T-helper 9 cell (primary cell): ENCODE data around the gene GARS1.
A peak's percentile ranks its signal among the peaks of the same experiment; 100 is the strongest.
"Not testable (repeated sequence)": the region's sequence is repeated elsewhere in the genome, so short reads cannot be mapped to it uniquely, and the experiment has no call there.

ENCODE experiments used
- DNase-seq: peaks from one replicate; pipeline ENCODE4 v3.0.0-alpha.2; 2020
- total RNA-seq, 2 donors: gene quantifications; one replicate each; lab custom pipeline; 2026; lab: John Stamatoyannopoulos, UW

GARS1 gene, protein sequence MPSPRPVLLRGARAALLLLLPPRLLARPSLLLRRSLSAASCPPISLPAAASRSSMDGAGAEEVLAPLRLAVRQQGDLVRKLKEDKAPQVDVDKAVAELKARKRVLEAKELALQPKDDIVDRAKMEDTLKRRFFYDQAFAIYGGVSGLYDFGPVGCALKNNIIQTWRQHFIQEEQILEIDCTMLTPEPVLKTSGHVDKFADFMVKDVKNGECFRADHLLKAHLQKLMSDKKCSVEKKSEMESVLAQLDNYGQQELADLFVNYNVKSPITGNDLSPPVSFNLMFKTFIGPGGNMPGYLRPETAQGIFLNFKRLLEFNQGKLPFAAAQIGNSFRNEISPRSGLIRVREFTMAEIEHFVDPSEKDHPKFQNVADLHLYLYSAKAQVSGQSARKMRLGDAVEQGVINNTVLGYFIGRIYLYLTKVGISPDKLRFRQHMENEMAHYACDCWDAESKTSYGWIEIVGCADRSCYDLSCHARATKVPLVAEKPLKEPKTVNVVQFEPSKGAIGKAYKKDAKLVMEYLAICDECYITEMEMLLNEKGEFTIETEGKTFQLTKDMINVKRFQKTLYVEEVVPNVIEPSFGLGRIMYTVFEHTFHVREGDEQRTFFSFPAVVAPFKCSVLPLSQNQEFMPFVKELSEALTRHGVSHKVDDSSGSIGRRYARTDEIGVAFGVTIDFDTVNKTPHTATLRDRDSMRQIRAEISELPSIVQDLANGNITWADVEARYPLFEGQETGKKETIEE
- total RNA-seq: 133 to 267 reads per million in 2 donors

DNA sequence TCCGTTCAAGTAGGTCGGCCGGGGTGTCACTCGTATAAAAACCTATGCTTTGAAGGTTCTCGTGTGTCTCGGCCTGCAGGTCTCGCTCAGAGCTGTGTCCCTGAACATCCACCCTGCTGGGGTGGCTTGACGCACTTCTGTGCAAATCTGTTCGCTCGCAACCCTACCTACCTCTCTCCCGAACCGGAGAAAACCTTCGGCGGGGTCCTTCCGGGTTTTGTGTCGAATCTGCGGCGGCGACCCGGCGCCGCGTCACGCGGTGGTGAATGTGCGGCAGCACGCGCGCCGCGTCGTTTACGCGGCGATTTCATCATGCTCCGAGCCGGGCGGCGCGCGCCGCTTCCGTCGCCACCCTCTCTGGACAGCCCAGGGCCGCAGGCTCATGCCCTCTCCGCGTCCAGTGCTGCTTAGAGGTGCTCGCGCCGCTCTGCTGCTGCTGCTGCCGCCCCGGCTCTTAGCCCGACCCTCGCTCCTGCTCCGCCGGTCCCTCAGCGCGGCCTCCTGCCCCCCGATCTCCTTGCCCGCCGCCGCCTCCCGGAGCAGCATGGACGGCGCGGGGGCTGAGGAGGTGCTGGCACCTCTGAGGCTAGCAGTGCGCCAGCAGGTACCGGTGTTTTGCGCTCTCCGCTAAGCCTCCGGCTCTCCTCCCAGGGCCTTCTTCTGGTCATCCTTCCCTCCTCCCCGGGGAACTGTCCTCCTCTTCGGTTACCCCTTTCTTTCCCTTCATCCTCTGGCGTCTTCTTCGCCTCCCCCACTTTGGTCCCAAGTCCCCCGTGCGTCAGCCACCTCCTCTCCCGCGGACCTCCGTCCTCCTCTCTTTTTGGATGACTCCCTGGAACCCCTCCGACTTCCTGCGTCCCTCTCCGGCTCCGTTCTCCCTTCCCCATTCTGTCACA, at the start of gene GARS1:
TSS of gene GARS1 (plus strand) at position 339 of the 896 bp plus-strand sequence. CDS start at position 383, 44 bp downstream.
- peak; percentile 84 for DNase-seq

DNA sequence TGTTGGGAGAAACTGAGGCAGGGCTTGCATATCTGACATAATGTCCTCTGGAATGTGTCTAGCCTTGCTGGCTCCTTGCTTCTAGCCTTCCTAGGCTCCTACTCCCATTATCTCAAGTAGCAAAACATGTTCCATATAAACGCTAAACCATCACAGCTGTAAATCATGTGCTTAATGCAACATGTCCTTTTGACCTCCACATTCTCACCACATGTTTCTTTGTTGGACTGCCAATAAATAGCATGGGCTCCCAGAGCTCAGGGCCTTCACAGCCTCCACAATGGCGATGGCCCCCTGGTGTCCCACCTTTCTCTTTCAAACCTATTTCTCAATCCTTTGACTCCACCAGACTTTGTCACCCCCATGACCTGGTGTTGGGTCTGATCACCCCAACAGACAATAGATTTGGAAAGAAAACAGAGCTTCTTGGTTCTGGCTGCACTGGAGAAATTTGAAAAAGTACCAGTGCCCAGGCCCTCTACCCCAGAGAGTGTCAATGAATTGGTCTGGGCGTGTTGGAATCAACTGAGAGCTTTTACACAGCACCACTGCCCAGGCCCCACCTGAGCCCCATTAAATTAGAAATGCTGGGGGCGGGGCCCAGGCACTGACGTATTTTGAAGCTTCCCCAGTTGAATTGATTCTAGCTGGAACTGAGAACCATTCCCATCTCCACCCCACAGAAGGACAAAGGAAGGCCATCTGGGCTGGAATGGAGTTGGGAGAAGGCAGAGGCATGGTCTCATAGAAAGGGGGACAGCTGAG, 48.7 kb upstream of the GARS1 start:
- DNase-seq: no peak

DNA sequence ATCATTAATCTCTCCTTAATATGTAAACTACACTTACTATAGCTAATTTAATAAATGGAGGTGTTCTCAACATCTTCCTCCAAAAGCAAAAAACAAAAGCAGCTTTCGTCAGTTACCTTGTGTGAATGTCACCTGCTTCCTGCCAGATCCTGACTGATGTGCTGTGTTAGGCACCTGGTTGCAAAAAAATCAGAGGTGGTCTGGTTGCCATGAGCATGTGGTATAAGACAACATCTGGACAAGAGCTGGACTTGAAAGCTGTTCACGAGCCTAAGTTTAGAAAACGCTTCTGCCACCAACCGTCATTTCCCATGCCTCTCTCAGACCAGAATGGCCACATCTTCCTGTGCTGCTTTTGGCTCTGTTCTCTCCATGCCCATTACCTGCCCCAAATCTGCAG, 48.1 kb upstream of the GARS1 start:
- no peak for DNase-seq

DNA sequence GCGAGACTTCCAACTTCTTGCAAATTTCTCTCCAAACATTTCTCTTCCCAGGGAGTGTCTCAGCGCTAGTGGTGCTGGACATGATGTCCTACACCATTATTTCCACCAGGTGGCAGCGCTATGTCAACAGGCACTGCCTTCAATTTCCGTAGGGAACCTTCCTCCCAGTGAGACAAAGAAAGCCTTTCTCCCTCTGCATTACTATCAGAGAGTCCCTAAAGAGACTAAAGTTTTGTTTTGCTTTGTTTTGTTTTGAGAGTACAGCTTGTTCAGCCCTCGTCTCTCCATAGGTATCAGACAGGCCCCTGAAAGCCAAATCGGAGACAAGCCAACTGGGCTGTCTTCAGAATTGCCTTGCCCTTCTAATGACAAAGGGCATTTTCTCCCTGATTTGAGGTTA, 45.8 kb upstream of the GARS1 start:
- DNase-seq: peak; percentile 10

DNA sequence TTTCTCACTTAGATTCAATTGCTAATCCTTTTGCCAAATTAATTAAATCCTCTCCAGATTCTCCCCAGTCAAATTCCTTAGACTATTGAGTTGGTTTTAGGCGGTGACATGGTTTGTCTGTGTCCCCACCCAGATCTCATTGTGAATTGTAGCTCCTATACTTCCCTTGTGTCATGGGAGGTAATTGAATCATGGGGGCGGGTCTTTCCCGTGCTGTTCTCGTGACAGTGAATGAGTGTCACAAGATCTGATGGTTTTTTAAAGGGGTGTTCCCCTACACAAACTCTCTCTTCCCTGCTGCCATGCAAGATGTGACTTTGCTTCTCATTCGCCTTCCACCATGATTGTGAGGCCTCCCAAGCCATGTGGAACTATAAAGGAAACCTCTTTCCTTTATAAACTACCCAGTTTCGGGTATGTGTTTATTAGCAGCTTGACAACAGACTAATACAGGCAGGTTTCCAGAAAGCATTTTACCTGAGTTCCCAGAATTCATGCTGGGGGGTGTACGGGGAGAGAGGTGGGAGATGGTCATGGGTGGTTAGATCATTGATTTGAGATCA, 44.7 kb upstream of the GARS1 start:
- no peak for DNase-seq

DNA sequence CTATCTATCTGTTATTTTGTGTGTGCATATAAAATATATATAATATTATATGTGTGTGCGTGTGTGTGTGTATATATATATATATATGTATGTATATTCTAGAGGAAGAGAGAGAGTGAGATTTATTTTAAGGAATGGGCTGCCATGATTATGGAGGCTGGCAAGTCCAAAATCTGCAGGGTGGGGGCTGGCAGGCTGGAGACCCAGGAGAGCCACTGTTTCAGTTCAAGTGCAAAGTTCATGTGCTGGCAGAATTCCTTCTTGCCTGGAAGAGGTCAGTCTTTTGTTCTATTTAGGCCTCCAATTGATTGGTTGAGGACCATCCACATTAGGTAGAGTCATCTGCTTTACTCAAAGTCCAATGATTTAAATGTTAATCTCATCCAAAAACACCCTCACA, 42.3 kb upstream of the GARS1 start:
- no peak for DNase-seq

DNA sequence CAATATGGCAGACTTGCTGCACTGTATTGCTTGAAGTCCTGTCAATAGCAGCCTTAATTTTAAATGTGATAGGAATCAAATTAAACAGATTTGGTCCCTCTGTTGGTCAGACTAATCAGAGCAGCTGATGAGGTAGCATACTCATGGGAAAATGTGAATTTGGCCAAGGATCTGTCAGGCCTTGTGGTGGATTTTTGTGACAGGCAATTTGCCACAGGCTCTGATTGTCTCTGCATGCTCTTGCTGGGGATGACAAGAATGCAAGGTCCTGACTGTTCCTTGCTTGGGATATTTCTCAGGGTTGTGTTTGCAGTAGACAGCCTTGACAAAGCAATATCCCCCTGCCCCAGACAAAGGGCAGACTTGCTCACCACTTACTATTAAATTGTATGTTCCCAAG, 41.5 kb upstream of the GARS1 start:
- DNase-seq: no peak

DNA sequence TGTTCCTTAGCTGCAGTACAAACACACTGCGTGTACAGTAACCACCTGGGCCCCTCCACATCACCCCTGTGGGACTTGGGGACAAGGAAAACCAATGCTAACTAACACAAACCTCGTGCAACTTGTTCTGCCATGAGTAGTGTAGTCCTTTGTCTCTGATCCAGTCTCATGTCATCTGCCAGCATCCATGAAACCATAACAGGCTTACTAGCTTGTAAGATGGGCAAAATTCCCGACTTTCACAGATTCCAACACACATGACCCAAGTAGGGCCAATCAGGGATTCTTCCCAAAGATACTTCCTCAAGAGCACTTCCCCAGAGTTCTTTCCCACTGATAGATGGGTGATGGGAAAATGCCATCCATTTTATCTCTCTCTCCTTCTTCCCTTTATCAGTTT, 41.1 kb upstream of the GARS1 start:
- DNase-seq: no peak

DNA sequence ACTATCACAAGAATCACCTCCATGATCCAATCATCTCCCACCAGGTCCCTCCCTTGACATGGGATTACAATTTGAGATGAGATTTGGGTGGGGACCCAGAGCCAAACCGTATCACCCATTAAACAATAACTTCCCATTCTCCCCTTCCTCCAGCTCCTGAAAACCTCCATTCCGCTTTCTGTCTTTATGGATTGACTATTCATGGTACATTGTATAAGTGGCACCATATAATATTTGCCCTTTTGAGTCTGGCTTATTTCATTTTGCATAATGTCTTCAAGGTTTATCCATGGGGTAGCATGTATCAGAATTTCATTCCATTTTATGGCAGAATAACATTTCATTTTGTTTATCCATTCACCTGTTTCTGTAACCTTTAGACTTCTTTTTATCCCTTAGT, 39.2 kb upstream of the GARS1 start:
- no peak for DNase-seq

DNA sequence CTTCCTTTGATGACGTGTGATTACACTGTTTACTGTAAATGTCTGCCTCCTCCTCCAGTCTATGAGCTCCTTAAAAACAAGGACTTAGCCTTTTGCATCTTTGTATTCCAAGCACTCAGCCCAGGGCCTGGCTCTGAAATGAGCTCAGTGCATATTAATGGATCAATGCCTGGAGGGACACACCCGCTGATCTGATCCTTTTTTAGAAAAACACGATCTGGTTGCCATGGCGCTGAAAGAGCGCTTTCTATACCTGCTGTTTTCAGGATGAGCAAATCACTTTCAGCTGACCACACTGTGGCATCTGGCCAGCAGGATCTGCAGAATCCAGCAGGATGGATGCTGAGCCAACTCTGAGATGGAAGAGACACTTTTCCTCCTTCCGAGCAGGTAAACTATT, 37.8 kb upstream of the GARS1 start:
- no peak for DNase-seq

DNA sequence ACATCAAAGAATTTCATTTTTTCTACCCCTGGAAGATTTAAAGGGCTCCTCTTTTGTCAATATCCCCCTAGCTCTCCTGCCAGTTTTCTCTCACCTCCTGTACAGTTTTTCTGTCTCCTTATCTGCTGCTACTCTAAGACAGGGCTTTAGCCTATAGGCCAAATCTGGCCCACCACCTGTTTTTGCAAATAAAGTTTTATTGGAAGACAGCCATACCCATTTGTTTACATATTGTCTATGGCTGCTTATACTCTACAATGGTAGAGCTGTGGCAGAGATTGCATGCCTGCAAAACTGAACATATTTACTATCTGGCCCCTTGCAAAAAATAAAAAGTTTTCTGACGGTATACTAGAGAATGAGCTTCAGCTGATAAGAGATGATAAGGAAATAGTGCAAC, 37.4 kb upstream of the GARS1 start:
- DNase-seq: no peak

DNA sequence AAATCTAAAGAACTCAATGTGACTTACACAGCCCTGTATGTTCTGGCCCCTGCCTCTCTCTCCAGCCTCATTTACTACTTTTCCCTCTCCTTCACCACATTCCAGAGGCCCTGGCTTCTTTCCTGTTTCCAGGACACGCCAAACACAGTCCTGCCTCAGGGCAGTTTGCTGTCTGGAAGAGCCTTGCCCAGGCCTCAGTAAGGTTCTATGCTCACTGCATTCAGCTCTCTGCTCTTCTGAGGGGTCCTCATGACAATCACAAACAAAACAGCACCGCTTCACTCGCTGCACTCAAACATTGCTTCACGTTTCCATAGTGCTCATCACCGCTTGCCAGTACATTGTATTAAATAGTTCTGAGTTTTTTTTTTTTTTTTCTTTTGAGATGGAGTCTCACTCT, 35.1 kb upstream of the GARS1 start:
- no peak for DNase-seq

DNA sequence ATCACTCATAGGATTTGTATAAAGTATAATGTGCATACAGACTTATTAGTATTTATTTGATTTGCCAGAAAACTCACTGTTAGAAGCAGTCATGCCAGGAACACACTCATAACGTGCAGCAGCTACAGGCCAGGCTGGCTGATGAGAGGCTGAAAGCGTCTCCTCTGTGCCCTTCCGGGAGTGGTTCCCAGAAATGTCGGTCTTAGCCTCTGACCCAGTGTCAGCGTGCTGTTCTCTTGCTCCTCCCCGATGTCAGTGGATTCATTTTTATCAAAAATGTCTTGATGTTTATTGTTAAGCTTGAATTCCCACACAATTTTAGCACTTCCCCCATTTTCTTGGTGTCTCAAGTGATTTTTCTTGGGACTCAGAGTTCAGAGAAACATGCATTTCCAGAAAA, 33.3 kb upstream of the GARS1 start:
- DNase-seq: no peak

DNA sequence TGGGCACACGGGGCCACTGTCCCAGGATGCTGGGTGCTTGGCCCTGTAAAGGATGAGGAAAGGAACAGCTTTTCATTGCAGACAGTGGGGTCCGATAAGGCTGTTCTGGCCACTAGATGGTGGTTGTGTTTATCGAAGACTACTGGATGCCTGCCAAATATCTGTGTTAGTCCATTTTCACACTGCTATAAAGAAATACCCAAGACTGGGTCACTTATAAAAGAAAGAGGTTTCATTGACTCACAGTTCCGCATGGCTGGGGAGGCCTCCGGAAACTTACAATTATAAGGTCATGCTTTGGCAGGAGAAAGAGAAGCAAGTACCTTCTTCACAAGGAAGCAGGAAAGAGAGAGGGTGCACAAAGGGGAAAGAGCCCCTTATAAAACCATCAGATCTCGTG, 32.2 kb upstream of the GARS1 start:
- DNase-seq: no peak

DNA sequence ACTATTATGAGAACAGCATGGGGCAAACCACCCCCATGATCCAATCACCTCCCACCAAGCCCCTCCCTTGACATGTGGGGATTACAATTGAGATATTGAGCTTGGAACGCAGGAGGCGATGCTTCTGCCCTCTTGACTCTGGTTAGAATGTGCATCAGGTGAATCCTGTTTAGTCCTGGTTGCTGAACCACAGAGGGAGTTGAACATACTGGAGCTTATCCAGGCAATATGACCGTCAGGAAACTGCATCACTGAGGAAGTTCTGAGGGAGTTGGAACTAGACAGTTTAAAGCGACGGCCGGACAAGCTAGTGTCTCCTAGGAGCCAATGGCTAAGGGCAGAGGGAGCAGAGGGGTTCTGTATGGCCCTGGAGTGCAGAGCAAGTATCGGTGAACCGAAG, 31.8 kb upstream of the GARS1 start:
- DNase-seq: no peak

DNA sequence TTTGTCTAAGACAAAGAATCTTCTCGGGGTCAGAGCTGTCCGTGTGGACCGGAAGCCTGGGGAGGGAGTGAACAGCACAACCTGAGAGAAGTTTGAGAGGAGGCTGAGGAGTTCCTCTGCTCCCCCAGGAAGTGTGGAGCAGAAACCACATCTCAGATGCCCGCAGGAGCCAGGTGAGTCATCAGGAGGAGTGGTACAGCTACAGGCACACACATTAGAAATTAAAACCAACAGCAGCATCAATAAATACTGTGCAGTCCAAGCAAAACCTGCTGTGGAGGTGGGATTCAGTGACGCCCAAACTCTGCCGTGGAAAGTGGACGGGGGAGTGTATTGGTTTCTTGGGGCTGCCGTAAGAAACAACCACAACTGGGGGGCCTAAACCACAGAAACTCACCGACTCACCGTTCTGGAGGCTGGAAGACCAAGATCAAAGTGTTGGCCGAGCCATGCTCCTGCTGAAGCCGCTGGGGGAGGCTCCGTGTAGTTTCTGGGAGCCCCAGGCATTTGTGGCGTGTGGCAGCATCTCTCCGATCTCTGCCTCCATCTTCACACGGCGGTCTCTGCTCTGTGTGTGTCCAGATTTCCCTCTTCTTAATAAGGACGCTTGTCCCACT, 31.2 kb upstream of the GARS1 start:
- no peak for DNase-seq

DNA sequence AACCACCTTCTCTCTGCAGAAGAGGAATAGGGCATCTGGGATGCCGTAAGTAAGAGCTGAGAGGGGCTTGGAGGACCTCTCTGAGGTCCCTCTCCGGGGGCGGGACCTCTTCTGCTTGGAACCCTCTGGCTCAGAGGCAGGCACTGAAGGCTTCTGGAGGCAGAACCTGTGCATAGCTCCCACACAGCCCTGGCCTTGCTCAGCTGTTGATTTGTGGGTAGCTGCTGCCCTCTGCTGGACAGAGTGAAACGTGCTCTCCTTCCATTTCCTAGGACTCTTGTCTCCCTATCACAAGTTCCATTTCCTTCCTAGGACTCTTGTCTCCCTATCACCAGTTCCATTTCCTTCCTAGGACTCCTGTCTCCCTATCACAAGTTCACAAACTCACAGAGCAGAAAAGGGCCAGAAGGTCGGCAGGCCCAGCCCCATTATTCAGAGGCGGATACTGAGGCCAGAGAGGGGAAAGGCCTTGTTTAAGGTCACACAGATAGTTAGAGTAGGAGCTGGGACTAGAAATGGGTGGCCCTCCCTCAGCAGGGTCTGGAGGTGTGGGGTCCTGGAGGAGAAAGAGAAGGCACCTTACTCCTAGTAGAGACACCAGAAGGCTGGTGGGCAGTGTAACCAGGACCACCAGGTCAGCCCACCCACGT, 30.3 kb upstream of the GARS1 start:
- peak; percentile 67 for DNase-seq

DNA sequence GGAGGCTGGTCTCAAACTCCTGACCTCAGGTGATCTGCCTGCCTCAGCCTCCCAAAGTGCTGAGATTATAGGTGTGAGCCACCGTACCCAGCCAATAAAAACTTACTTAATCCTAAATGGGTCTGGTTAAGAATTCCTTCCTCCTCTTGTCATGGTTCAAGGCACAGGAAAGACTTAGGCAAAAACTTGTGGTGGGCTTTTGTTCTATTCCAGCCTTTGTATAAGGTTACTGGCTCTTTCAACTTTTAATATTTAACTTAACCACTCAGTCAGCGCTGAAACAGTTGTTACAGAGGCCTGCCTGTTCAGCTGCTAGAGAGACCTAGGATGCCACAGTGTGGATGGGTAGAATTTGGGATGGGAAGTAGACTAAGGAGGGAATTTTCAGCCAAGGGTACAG, 28.1 kb upstream of the GARS1 start:
- no peak for DNase-seq

DNA sequence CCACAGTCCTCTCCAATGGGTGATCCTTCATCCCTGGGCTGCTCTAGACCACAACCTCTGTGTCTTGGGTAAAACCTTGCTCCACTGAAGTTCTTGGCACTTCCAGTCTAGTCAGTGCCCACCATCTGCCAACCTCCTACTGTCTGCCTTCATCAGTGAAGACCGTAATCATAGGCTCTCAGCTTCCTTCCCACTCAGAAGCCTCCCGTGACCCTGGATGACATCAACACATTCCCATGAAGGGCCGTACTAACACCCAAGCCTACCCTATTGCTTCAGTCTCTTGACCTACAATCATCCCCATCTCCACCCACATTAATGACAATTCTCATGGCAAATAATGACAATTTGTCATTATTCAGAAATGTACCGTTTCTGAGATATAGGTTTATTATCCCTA, 27.6 kb upstream of the GARS1 start:
- DNase-seq: no peak

DNA sequence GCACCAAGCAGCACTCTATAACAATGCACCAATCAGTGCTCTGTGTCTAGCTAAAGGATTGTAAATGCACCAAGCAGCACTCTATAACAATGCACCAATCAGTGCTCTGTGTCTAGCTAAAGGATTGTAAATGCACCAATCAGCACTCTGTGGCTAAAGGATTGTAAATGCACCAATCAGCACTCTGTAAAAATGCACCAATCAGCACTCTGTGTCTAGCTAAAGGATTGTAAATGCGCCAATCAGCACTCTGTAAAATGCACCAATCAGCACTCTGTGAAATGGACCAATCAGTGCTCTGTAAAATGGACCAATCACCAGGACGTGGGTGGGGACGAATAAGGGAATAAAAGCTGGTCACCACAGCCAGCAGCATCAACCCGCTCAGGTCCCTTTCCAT, 24.4 kb upstream of the GARS1 start:
- DNase-seq: not testable (repeated sequence)

DNA sequence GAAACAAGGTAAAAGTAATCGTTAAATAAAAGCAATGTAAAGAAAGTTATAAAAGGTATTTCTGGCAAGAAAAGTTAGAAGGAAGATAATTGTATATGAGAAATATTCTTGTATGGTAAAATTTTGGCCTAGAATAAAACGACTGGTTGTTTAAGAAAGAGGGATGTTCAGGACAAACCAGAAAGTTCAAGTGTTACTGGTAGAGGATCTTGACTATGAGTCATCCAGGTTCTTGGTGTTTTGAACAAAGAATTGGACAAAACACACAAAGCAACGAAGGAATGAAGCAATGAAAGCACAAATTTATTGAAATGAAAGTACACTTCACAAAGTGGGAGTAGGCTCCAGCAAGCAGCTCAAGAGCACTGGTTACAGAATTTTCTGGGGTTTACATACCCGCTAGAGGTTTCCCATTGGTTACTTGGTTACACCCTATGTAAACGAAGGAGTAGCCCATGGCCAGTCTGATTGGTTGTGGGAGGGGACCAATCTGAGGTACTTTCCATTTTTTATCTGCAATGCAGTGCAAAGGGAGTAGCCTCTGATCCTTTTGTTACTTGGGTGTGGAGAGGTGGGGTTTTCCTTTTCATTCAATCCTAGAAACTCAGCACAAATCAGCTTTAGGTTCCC, 22.4 kb upstream of the GARS1 start:
- no peak for DNase-seq
